ENCODE measurements around the gene NKX2-2. TPM values are rescaled to one million over a fixed set of nuclear protein-coding genes. Genes with fewer than 3 reads are reported as not detected.

Gene NKX2-2
- total RNA-seq, 1 donor from 2014 or later = not detected

DNA sequence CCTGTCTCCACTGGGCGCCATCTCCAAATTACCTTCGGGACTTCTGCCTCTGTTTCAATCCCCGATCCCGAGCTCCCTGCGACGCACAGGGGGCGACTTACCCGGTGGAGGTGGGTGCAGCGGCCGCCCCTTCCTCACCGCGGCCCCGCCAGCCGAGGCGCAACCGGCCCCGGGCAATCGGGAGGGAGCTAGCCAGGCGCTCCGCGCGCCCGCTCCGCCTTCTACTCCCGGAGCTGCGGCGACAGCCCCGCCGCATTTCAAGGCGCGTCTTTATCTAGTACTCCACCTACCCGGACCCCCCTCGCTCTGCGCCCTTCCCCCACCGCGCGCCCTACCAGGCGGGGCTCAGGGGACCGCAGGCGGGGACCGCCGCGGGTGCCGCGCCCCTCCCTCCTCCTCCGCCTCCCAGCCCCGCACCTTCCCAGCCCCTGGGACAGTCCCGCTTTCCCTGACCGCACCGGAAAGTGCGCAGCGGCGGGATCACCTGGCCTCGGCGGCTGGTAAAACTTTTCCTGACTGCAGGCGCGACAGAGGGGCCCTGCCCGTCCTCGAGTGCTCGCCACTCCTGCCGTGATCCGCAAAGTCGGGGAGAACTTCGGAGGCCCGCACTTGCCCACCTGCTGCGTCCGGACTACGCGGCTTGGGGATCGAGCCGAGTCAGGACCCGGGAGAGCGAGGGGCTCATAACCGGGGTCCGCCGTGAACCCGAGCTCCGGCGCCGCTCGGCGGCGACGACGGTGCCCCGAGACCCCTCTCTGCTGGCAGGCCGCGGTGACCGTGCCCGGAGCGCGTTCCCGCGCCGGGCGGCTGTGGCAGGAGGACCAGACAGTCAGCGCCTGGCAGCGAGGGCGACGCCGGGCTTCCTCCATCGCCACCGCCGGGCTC is 8.0 kb upstream of the NKX2-2 start:
- H3K4me3 ChIP-seq (ENCODE audit: low read depth, low read length) = no peak overlapping the region
- H3K27me3 ChIP-seq (ENCODE audit: control insufficient read depth, insufficient read depth, low read length) = peaks cover 71% of the 10 kb centered on the region
- TF ChIP-seq, protein P1, sequence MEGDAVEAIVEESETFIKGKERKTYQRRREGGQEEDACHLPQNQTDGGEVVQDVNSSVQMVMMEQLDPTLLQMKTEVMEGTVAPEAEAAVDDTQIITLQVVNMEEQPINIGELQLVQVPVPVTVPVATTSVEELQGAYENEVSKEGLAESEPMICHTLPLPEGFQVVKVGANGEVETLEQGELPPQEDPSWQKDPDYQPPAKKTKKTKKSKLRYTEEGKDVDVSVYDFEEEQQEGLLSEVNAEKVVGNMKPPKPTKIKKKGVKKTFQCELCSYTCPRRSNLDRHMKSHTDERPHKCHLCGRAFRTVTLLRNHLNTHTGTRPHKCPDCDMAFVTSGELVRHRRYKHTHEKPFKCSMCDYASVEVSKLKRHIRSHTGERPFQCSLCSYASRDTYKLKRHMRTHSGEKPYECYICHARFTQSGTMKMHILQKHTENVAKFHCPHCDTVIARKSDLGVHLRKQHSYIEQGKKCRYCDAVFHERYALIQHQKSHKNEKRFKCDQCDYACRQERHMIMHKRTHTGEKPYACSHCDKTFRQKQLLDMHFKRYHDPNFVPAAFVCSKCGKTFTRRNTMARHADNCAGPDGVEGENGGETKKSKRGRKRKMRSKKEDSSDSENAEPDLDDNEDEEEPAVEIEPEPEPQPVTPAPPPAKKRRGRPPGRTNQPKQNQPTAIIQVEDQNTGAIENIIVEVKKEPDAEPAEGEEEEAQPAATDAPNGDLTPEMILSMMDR (IDR thresholded peaks at IDR 0.05; ENCODE audit: insufficient read depth, low read length, severe bottlenecking) = no peak
- no peak for DNase-seq (ENCODE audit: low read depth)
- no peak for FAIRE-seq
- H3K36me3 ChIP-seq (ENCODE audit: control insufficient read depth, insufficient read depth, low read length) = no peaks in the 10 kb centered on the region

GRCh38 chr20:21520702-21521595 is 7.1 kb upstream of the NKX2-2 start:
- FAIRE-seq (no peak), DNase-seq (ENCODE audit: low read depth) (peak; percentile 31)
- Histone ChIP-seq H3K27me3 (ENCODE audit: control insufficient read depth, insufficient read depth, low read length) (peaks cover 79% of the 10 kb centered on the region), H3K36me3 (ENCODE audit: control insufficient read depth, insufficient read depth, low read length) (no peaks in the 10 kb centered on the region), H3K4me3 (ENCODE audit: low read depth, low read length) (no peak overlapping the region)
- TF ChIP-seq, protein P1 (IDR thresholded peaks at IDR 0.05; ENCODE audit: insufficient read depth, low read length, severe bottlenecking) = no peak

DNA sequence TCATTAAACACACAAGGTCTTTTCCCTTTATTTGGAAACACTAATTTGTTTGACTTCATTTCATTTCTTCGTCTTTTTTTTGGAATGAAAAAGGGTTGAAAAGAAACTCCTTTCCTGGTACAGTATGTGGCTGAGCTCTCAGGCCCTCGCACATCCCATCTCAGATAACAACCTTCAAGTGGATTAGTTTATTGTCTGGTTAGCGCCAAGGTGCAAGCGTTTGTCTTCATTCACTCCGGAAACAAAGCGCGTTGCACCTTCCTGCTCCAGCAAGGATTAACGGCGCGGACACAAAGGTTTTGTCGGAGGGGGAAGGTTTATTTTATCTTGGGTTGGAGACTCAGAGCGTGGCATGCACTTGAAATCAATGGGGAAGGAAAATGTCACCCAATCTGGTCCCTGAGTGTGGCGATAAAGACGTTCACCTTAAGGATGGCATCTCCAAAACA is 5.3 kb upstream of the NKX2-2 start:
- Histone ChIP-seq H3K36me3 (ENCODE audit: control insufficient read depth, insufficient read depth, low read length) (no peaks in the 10 kb centered on the region), H3K4me3 (ENCODE audit: low read depth, low read length) (no peak overlapping the region), H3K27me3 (ENCODE audit: control insufficient read depth, insufficient read depth, low read length) (peaks cover 81% of the 10 kb centered on the region)
- peak; percentile 82 for FAIRE-seq
- no peak for DNase-seq (ENCODE audit: low read depth)
- TF ChIP-seq, protein P1 (IDR thresholded peaks at IDR 0.05; ENCODE audit: insufficient read depth, low read length, severe bottlenecking) = no peak

DNA sequence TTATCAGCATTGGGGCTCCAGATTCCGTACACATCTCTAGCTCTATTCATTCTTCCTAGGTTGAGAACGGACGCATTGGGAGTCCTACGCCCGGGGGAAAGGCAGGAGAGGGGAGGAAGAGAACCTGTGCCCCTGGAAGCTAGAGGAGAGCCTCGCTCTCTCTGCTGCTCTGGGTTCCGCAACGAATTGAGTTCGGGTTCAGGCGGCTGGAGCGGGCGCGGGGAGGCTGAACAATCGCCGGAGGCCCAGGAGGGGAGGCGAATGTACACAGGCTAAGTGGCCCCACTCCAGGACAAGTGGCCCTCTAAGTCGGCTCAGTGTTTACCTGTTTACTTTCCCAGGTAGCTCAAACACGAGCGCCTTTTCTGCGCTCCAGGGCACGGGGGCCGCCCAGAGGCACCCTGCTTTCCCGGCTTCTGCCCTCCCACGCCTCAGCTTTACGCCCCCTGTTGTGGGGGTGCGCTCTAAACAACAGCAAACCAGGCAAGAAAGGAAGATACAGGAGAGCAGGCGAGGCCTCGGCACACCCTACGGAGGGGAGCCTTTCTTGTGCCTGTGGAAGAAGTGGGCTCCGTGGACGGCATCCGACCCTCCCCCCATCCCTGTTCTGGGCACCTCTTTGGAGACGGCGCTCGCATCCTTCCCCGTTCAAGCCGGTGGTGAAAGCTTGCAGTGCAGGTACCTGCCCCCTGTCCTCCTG is 4.6 kb upstream of the NKX2-2 start:
- no peak for FAIRE-seq
- H3K36me3 ChIP-seq (ENCODE audit: control insufficient read depth, insufficient read depth, low read length) = no peaks in the 10 kb centered on the region
- TF ChIP-seq, protein P1 (IDR thresholded peaks at IDR 0.05; ENCODE audit: insufficient read depth, low read length, severe bottlenecking) = no peak
- H3K4me3 ChIP-seq (ENCODE audit: low read depth, low read length) = no peak overlapping the region
- no peak for DNase-seq (ENCODE audit: low read depth)
- H3K27me3 ChIP-seq (ENCODE audit: control insufficient read depth, insufficient read depth, low read length) = peaks cover 78% of the 10 kb centered on the region

DNA sequence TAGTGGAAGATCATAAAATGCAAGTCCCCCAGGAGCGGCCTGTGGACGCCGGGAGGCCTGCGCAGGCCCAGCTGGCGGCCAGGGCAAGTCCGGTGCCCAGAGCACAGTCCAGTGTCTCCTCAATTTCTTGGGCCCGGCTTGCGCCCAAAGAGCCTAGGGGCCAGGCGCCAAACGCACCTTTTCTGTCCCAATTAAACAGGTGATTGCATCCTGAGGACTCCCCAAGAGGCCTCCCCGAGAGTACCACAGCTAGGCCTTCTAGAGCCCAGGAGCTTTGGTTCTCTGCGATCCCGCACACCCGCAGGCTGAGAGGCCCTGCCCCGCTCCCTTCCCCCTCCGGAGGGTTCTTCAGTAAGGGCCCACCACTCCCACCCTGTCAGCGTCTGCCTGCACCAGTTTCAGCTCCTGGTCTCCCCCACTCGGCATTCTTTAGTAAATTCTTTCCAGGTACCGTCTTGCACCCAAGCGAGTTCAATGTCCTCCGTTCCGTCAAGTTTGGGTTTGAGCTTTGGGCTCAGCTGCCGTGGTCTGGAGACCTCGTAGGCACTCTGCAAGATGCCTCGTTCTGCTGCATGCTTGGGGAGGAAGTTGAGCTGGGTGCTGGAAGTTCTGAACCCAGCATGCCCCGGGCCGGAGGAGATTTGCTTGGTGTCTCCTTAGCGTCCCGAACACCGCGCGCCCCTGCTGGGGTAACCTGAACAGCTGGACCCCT is 3.9 kb upstream of the NKX2-2 start:
- FAIRE-seq (no peak), DNase-seq (ENCODE audit: low read depth) (no peak)
- TF ChIP-seq, protein P1 (IDR thresholded peaks at IDR 0.05; ENCODE audit: insufficient read depth, low read length, severe bottlenecking) = no peak
- Histone ChIP-seq H3K4me3 (ENCODE audit: low read depth, low read length) (no peak overlapping the region), H3K36me3 (ENCODE audit: control insufficient read depth, insufficient read depth, low read length) (no peaks in the 10 kb centered on the region), H3K27me3 (ENCODE audit: control insufficient read depth, insufficient read depth, low read length) (peaks cover 76% of the 10 kb centered on the region)
